Cardiac muscle cell (in vitro differentiated cells and primary cell): Measurements from ENCODE around the gene LPP. TPM values are rescaled to one million over a fixed set of nuclear protein-coding genes. Genes with fewer than 3 reads are reported as not detected.

Experiments
- DNase-seq, 2 donors: peaks; one replicate each; pipeline versions ENCODE4 v3.0.0 to v3.0.0-alpha.2; 2010 to 2017; ENCODE audit warnings: low read depth in 1 of 2, low spot score in 1 of 2
- H3K27ac ChIP-seq: fragments of 200-600 bp; sonication (generic); 2 replicates; pipeline ENCODE4 v1.5.1; 2016
- H3K27me3 ChIP-seq: fragments of 200-600 bp; sonication (generic); 2 replicates; pipeline ENCODE4 v1.6.0; 2016; ENCODE audit warnings: control low read depth
- H3K36me3 ChIP-seq: fragments of 200-600 bp; sonication (generic); 2 replicates; pipeline ENCODE4 v1.5.1; 2016; ENCODE audit warnings: control low read depth
- H3K4me1 ChIP-seq: fragments of 200-600 bp; sonication (generic); 2 replicates; pipeline ENCODE4 v1.8.1; 2017; ENCODE audit warnings: low read depth, mild to moderate bottlenecking, mixed run types
- H3K4me3 ChIP-seq: fragments of 200-600 bp; sonication (generic); 2 replicates; pipeline ENCODE4 v1.5.1; 2016; ENCODE audit warnings: mild to moderate bottlenecking
- H3K9me3 ChIP-seq: fragments of 200-600 bp; sonication (generic); 2 replicates; pipeline ENCODE4 v1.5.1; 2017; ENCODE audit warnings: low read depth, mild to moderate bottlenecking, control low read depth
- polyA plus RNA-seq: library from polyadenylated mRNA; unstranded; fragments of >200 nt; fragmentation: Nextera tagmentation; extraction: Ambion mirVana; gene quantifications from 2 replicates; pipeline ENCODE4 v1.2.1, GENCODE V29; 2016
- total RNA-seq: library from RNA; depleted of rRNA; stranded (reverse); fragments of >200 nt; gene quantifications from 2 replicates; pipeline ENCODE4 v1.2.3, GENCODE V29; 2016
- TF ChIP-seq, protein P1 (sequence below): IDR thresholded peaks from 2 replicates; pipeline ENCODE4 v1.5.1; 2012; ENCODE audit warnings: low read depth, mild to moderate bottlenecking, low read length

Gene LPP
- total and polyA plus RNA-seq, 2 experiments from 2014 or later = 21.4 to 45.2 TPM

DNA sequence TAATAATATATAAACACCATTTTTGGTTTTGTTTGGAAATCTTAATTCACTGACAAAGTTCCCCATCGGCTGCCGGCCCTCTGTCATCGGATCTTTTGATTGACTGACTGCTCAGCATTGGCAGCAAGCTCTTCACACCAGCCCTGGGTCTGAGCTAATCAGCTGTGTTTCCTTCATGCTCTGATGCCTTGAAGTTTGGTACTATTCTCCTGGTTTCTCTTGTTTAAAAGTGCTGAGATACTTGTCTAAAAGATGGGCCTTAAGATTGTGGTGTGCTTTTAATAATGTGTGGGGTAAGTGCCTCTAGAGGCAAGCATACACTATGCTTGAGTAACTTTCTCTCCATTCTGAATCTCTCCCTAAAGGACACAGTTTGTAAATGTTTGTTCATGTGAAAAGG is 602.3 kb downstream of the LPP start:
- no peak for DNase-seq
- no peaks in the 10 kb centered on the region for H3K9me3 ChIP-seq
- peaks cover 8% of the 10 kb centered on the region for H3K4me1 ChIP-seq
- H3K27me3 ChIP-seq = no peaks in the 10 kb centered on the region
- no peak overlapping the region for H3K27ac ChIP-seq
- TF ChIP-seq, protein P1, sequence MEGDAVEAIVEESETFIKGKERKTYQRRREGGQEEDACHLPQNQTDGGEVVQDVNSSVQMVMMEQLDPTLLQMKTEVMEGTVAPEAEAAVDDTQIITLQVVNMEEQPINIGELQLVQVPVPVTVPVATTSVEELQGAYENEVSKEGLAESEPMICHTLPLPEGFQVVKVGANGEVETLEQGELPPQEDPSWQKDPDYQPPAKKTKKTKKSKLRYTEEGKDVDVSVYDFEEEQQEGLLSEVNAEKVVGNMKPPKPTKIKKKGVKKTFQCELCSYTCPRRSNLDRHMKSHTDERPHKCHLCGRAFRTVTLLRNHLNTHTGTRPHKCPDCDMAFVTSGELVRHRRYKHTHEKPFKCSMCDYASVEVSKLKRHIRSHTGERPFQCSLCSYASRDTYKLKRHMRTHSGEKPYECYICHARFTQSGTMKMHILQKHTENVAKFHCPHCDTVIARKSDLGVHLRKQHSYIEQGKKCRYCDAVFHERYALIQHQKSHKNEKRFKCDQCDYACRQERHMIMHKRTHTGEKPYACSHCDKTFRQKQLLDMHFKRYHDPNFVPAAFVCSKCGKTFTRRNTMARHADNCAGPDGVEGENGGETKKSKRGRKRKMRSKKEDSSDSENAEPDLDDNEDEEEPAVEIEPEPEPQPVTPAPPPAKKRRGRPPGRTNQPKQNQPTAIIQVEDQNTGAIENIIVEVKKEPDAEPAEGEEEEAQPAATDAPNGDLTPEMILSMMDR = no peak
- H3K36me3 ChIP-seq = no peaks in the 10 kb centered on the region
- H3K4me3 ChIP-seq = no peak overlapping the region

DNA sequence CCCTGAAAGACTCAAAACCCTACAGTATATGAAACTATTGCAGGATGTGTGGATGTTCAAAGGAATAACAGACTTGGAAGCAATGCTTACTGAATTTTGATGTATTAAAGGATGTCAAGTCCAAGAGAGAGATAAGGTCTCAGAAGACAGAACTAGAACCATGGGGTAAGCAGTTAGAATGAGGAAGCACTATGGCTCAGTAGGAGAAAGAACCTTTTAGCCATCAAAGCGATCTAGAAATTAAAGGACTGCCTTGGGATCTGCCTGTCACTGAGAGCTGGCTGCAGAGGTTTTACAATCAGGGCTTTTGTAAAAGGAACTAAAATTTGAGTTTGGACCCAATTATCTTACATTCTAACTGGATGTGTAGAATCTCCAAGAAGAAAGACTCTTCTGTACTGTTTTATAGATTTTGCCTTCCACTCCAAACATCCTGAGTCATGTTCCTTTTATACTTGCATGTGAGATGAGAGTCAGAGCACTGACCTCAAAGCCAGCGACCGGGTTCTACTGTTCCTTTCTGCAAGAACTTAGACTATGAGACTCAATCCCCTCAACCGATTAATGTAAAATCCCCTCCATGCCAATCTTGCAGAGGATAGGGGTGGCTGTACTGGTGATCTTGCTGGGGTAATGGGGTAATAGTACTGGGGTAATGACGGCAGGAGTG is 605.5 kb downstream of the LPP start:
- Histone ChIP-seq H3K9me3 (no peaks in the 10 kb centered on the region), H3K4me3 (no peak overlapping the region), H3K36me3 (no peaks in the 10 kb centered on the region), H3K27me3 (no peaks in the 10 kb centered on the region), H3K27ac (no peak overlapping the region), H3K4me1 (peaks cover 7% of the 10 kb centered on the region)
- TF ChIP-seq, protein P1 = no peak
- no peak for DNase-seq

DNA sequence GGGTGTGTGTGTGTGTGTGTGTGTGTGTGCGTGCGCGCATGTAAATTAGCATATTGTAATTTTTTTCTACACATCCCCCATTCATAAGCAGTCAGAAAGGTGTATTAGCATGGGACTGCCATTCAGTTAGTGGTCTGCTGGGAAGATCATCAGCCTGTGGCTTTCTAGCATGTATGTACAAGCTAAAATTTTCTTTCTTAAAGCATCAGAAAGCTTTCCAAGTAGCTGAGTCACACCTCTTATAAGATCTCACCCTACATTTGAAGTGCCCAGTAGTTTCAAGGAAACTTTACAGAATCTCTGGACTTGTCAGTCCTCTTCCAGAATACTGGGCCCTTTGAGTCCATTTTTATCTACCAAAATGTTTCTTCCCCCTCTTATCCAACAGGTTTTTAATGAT is 606.5 kb downstream of the LPP start:
- Histone ChIP-seq H3K36me3 (no peaks in the 10 kb centered on the region), H3K9me3 (no peaks in the 10 kb centered on the region), H3K4me3 (no peak overlapping the region), H3K27ac (no peak overlapping the region), H3K27me3 (no peaks in the 10 kb centered on the region), H3K4me1 (no peaks in the 10 kb centered on the region)
- peak in 1 of 2 donors; percentile 53 for DNase-seq
- TF ChIP-seq, protein P1 = no peak

DNA sequence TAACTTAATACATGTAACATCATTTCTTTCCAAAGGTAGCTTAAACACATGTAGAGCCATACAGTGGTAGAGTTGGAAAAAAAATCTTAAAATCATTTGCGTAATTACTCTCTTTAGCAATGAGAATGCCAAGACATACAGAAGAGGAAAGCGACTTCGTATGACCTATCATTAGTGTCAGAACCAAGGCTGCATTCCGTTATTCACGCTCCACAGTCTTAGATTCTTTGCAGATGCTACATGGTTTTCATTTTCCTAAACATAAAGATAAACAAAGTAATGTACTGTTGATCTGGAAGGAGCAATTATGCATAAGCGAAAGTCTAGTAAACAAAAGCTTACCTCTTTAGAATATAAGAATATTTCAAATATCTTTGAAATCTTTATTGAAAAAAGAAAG is 607.5 kb downstream of the LPP start:
- H3K9me3 ChIP-seq = no peaks in the 10 kb centered on the region

DNA sequence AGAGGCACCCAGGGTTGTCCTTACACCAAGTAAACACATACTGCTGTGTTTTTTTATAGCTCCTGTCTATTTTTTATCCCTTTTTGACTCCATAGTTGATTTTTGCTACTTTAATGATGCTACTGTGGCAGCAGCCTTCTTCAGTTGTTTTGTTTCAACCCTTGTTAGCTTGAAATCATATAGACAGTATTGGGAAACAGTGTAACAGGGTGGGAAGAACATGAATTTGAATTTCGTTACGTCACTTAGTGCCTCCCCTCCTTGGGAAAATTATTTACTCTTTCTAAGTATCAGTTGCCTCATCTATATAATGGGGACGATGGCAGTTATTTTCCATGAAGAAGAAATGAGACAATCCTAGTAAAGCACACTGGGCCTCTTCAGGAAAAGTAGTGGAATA is 608.0 kb downstream of the LPP start:
- TF ChIP-seq, protein P1 = no peak
- Histone ChIP-seq H3K9me3 (no peaks in the 10 kb centered on the region), H3K27me3 (no peaks in the 10 kb centered on the region), H3K36me3 (no peaks in the 10 kb centered on the region), H3K4me3 (no peak overlapping the region), H3K4me1 (no peaks in the 10 kb centered on the region), H3K27ac (no peak overlapping the region)
- DNase-seq = no peak

More for the DNA sequence above, 607.5 kb downstream of the LPP start:
- Histone ChIP-seq H3K4me3 (no peak overlapping the region), H3K27ac (no peak overlapping the region), H3K36me3 (no peaks in the 10 kb centered on the region), H3K27me3 (no peaks in the 10 kb centered on the region), H3K4me1 (no peaks in the 10 kb centered on the region)
- no peak for DNase-seq
- TF ChIP-seq, protein P1 = no peak
